Cortex of kidney (tissue), 1 donor: Measurements from ENCODE around the gene APOL6.
"Not testable (repeated sequence)": the region's sequence is repeated elsewhere in the genome, so short reads cannot be mapped to it uniquely, and the experiment has no call there.

Source experiments
- DNase-seq: peaks from one replicate; lab custom pipeline; 2025; lab: John Stamatoyannopoulos, UW

Gene APOL6

GRCh38 chr22:35638410-35638809 lies 9.8 kb upstream of the APOL6 start:
- no peak for DNase-seq

- DNase-seq = no peak
Measured at GRCh38 chr22:35641494-35642120, 6.6 kb upstream of the APOL6 start.

GRCh38 chr22:35642305-35642741 lies 5.9 kb upstream of the APOL6 start:
- no peak for DNase-seq

GRCh38 chr22:35643991-35644390 lies 4.3 kb upstream of the APOL6 start:
- DNase-seq = no peak

GRCh38 chr22:35645646-35646045 lies 2.6 kb upstream of the APOL6 start:
- DNase-seq = no peak

GRCh38 chr22:35649026-35649553 lies 844 bp downstream of the APOL6 start:
- DNase-seq = no peak

GRCh38 chr22:35649636-35650250 lies 1.5 kb downstream of the APOL6 start:
- no peak for DNase-seq

GRCh38 chr22:35651085-35651484 lies 2.8 kb downstream of the APOL6 start:
- no peak for DNase-seq

- no peak for DNase-seq
Measured at GRCh38 chr22:35653824-35654223, 5.6 kb downstream of the APOL6 start.

- DNase-seq = no peak
Measured at GRCh38 chr22:35656284-35656752, 8.1 kb downstream of the APOL6 start.

- no peak for DNase-seq
Measured at GRCh38 chr22:35657571-35658312, 9.5 kb downstream of the APOL6 start.

- no peak for DNase-seq
Measured at GRCh38 chr22:35660291-35661127, 12.3 kb downstream of the APOL6 start.

- no peak for DNase-seq
Measured at GRCh38 chr22:35661464-35661863, 13.2 kb downstream of the APOL6 start.

- no peak for DNase-seq
Measured at GRCh38 chr22:35662914-35663313, 14.7 kb downstream of the APOL6 start.

GRCh38 chr22:35663371-35663770 lies 15.1 kb downstream of the APOL6 start:
- DNase-seq = no peak

GRCh38 chr22:35664955-35665587 lies 16.8 kb downstream of the APOL6 start:
- no peak for DNase-seq

- DNase-seq = not testable (repeated sequence)
Measured at GRCh38 chr22:35666699-35667098, 18.5 kb downstream of the APOL6 start.

- DNase-seq = no peak
Measured at GRCh38 chr22:35674335-35674734, 26.1 kb downstream of the APOL6 start.

GRCh38 chr22:35676065-35676464 lies 27.8 kb downstream of the APOL6 start:
- not testable (repeated sequence) for DNase-seq

- DNase-seq = no peak
Measured at GRCh38 chr22:35677460-35678187, 29.4 kb downstream of the APOL6 start.

- no peak for DNase-seq
Measured at GRCh38 chr22:35678836-35679235, 30.6 kb downstream of the APOL6 start.
